GM18907 (cell line): ENCODE measurements around the gene JPH3.

Experiments
- ATAC-seq: cut with Tn5 transposase; IDR thresholded peaks from one replicate; pipeline ENCODE4 v1.9.1; 2021; ENCODE audit warnings: mild to moderate bottlenecking, moderate library complexity; ENCODE audit not compliant: unreplicated experiment

The JPH3 gene

DNA sequence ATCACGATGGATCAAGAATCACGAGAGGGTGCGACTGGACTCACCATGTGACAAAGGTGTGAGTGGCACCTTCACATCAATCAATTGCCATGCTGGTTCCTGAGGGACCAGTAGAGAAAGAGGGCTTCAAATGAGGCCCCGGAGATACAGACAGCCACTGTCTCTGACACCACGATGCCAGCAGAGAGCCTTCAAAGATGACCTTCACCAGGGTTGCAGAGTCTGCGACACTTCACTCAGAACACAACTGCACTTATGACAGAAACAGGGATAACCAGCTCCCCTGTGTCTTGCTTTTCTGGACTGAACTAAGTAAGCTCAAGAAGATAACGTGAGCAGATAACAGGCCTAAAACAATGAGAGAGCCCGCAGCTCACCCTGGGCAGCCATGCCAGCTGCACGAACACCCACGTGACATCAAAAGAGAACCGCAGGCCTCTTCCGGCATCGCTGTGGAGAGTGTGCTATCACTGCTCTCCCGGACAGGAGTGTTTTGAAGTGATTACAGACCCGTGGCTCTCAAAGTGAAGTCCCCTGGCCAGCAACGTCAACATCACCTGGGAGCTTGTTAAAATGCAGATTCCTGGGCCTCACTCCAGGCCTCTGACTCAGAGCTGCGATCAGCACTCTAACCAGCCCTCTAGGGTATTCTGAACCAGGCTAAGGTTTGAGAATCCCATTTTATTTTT, 127.1 kb downstream of the JPH3 start:
- no peak for ATAC-seq

GRCh38 chr16:87731607-87732006, 129.3 kb downstream of the JPH3 start:
- ATAC-seq = no peak

- ATAC-seq = no peak
Observed at GRCh38 chr16:87733190-87733589, 130.9 kb downstream of the JPH3 start.

GRCh38 chr16:87734644-87735043, 132.3 kb downstream of the JPH3 start:
- ATAC-seq = no peak

GRCh38 chr16:87735270-87736007, 133.1 kb downstream of the JPH3 start:
- ATAC-seq = no peak

DNA sequence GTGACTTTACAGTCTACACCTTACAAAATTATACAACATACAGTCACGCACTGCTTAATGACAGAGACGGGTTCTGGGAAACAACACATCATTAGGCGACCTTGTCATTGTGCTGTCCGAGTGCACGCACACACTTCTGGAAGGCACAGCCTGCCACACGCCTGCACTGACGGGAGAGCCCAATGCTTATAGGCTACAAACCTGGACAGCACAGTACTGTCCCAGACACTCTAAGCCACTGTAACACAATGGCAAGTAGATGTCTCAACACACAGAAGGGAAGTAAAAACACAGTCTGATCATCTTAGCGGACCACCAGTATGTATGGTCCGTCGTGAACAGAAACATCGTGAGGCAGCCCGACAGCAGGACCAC, 133.7 kb downstream of the JPH3 start:
- no peak for ATAC-seq

GRCh38 chr16:87739801-87740200, 137.5 kb downstream of the JPH3 start:
- ATAC-seq = no peak

DNA sequence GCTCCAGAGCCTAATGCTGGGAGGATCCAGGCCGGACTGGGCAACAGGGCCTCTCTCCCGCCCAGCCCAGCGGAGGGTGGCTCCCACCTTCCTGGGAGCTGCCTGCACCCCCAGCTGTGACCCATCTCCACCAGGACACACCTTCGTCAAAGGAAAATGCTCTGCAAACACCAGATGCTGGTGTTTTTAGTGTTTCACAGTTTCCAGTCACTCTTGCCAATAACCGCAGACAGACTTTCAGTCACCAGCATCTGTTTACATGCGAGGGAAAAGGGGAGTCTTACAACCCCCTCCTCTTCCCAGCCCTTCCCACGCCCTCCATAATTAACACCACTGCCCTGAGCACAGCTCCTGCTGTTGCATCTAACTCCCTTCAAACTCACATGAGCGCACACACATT, 138.1 kb downstream of the JPH3 start:
- no peak for ATAC-seq

DNA sequence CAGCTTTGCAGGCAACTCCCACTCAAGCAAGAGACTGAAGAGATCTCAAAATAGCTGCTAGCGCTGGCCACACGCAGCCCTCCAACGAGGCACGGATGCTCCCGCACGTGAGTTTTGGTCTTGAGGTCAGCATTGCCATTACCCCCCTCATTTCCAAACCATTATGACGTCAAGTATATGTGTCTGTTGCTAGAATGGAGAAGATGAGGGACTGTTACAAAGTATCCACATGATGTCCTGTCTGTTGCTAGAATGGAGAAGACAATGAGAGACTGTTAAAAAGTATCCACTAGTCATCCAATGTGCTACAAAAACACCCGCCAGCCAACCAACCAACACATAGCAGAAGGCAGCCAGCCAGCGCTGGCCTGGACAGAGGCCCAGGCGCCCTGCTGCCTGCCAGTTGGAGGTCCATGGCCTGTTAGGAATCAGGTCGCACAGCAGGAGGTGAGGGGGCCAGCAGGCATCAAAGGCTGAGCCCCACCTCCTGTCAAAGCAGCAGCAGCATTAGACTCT, 138.7 kb downstream of the JPH3 start:
- ATAC-seq = no peak

DNA sequence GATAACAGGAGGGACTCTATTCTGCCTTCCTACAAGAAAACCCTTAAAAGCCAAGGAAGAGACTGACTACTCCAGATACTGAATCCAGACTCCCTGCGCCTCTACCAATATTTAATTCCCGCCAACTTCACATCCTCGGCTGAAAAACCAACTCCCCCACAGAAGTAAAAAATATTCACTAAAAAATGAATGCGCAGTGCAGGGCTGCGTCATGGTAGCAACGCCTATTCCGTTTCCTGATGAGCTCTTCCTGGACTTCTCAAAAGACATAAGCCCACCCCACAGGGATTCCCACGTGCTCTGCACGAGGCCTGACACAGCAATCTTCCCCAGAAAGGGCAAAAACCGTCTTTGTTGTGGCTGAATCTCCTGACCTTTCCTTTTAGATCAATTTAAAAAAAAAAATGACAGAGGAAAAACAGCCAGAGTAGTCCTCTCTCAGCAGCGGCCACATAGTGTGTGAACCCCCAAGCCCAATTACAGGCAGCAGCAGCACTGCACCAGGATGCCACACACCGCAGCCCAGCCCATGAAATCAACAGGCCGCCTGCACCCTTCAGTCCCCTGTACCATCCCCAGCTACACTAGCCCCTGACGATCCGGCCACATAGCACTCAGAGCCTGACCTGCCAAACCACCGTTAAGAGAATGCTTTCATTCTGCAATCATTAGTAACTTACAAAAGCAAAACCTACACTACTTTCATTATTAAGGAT, 139.6 kb downstream of the JPH3 start:
- ATAC-seq = no peak

DNA sequence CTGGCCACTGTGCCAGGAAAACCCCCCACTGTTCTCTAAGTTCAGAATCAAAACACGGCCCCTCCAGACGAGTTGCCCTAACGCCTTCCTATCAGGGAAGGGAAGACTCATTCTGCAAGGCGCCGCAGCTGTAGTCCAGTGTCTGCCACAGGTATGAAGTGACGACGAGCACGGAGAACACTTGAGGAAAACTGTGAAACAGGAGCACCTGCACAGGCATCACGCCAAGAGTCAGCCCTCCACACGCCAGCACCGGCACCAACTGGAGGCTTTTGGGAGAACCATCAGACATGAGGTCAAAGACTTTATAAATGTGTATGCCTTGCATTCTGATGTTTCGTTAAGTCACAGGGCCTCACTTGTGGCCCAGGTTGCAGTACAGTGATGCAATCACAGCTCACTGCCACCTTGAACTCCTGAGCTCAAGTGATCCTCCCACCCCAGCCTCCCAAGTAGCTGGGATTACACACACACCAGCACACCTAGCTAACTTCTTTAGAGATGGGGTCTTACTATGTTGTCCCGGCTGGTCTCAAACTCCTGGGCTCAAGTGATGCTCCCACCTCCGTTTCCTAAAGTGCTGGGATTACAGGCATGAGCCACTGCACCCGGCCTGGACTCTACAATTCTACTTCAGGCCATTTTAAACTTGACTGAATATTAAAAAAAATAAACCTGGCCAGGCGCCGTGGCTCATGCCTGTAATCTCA, 140.6 kb downstream of the JPH3 start:
- ATAC-seq = no peak

DNA sequence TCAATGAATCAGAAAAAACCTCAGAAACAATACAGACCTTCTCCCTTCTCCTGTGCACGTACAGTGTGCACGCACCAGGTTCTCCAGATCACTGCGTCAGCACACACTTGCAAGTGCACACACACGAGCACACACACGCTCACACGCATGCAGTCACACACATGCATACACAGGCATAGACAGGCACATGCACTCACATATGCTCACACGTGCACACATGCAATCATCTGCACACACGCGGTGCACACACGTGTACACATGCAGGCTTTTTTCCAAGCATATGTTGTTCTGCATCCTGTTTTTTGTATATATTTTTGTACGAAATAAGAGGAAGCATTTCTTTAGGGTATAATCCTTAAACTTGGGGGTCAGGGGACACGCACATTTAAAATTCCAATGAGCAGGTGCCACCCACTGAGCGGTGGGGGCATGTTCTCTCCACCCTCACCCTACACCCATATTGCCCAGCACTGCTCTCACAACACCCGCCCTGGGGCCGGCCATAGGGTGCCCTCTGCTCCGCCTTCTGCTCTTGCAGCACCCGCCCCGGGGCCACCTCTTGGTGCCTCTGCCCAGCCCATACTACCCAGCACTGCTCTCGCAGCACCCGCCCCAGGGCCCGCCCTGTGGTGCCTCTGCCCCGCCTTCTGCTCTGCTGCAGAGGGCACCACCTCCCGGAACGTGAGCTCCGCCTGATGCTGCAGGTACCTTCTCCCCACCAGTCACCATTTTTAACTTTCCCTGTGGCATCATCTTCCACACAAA, 142.6 kb downstream of the JPH3 start:
- ATAC-seq = no peak

- no peak for ATAC-seq
Observed at GRCh38 chr16:87746178-87746577, 143.9 kb downstream of the JPH3 start.
